ENCODE measurements around the gene PTPRCAP. TPM values are rescaled to one million over a fixed set of nuclear protein-coding genes. Genes with fewer than 3 reads are reported as not detected.

Gene PTPRCAP
- total and polyA plus RNA-seq, 9 of the 15 experiments (the other 6 are each of a cell fraction or from before 2014, with no cell fraction given): 0.22 to 2.0 (median 1.1) TPM; not detected in 4

- TF ChIP-seq ARID3B (CRISPR knock-in tag; IDR thresholded peaks at IDR 0.05; ENCODE audit: borderline replicate concordance) (no peak), PHF8 (IDR thresholded peaks at IDR 0.05; ENCODE audit: borderline replicate concordance, low read length) (peak; percentile 87; the same call in 1 of the 2 replicates), MBD1 (CRISPR knock-in tag; IDR thresholded peaks at IDR 0.05) (no peak), KAT2B (IDR thresholded peaks at IDR 0.05; ENCODE audit: low read depth, low read length) (no peak), POLR3A (IDR thresholded peaks at IDR 0.05; ENCODE audit: borderline replicate concordance, extremely low read depth, insufficient read depth, insufficient read length) (no peak), CBX8 (IDR thresholded peaks at IDR 0.05; ENCODE audit: borderline replicate concordance, extremely low read depth, low read depth, low read length, poor library complexity, severe bottlenecking) (no peak), PHF20 (IDR thresholded peaks at IDR 0.05; ENCODE audit: partially characterized antibody) (peak; percentile 83), ERF (CRISPR knock-in tag; IDR thresholded peaks at IDR 0.05) (no peak), CEBPZ (IDR thresholded peaks at IDR 0.05; ENCODE audit: borderline replicate concordance, low read depth, low read length) (no peak), ZNF277 (CRISPR knock-in tag; IDR thresholded peaks at IDR 0.05; ENCODE audit: borderline replicate concordance) (no peak), KLF16 (IDR thresholded peaks at IDR 0.05) (0 out of 2 replicates have a peak, but pooled peaks have one; percentile 14), ILF3 (IDR thresholded peaks at IDR 0.05; ENCODE audit: borderline replicate concordance) (no peak), EP400 (IDR thresholded peaks at IDR 0.05) (peak; percentile 68; the same call in 1 of the 2 replicates), ZNF830 (CRISPR knock-in tag; IDR thresholded peaks at IDR 0.05) (no peak), MYC (IDR thresholded peaks at IDR 0.05; ENCODE audit: low read depth, low read length) (peak; percentile 73), MYC (CRISPR knock-in tag; IDR thresholded peaks at IDR 0.05; ENCODE audit: borderline replicate concordance, low read depth) (peak; percentile 59; the same call in 1 of the 2 replicates), MAFF (IDR thresholded peaks at IDR 0.05; ENCODE audit: low read length) (no peak), DLX4 (CRISPR knock-in tag; IDR thresholded peaks at IDR 0.05) (no peak)
These were observed 31.5 kb upstream of the PTPRCAP start, which contains the start of gene TMEM134 (continued) for GRCh38 chr11:67468759-67469507.
